BLaER1 (cell line): Measurements from ENCODE around the gene HMX1.

Experiments
- H3K27ac ChIP-seq: shearing (Covaris generic); formaldehyde crosslinking; 2 replicates; pipeline ENCODE4 v1.8.1; 2022
- H3K27me3 ChIP-seq: shearing (Covaris generic); formaldehyde crosslinking; 2 replicates; pipeline ENCODE4 v1.8.1; 2022
- H3K36me3 ChIP-seq: shearing (Covaris generic); formaldehyde crosslinking; 2 replicates; pipeline ENCODE4 v1.8.1; 2022
- H3K4me1 ChIP-seq: shearing (Covaris generic); formaldehyde crosslinking; 2 replicates; pipeline ENCODE4 v1.8.1; 2022
- H3K4me2 ChIP-seq: shearing (Covaris generic); formaldehyde crosslinking; 2 replicates; pipeline ENCODE4 v1.8.1; 2022
- H3K4me3 ChIP-seq: shearing (Covaris generic); formaldehyde crosslinking; 2 replicates; pipeline ENCODE4 v1.8.1; 2022
- H3K9ac ChIP-seq: shearing (Covaris generic); formaldehyde crosslinking; 2 replicates; pipeline ENCODE4 v1.8.1; 2022
- H3K9me3 ChIP-seq: shearing (Covaris generic); formaldehyde crosslinking; 2 replicates; pipeline ENCODE4 v1.8.1; 2022
- H4K20me1 ChIP-seq: shearing (Covaris generic); formaldehyde crosslinking; 2 replicates; pipeline ENCODE4 v1.8.1; 2022
- Cebpa-rat ChIP-seq: shearing (Covaris generic); IDR thresholded peaks from 2 replicates; pipeline ENCODE4 v1.8.1; 2022

HMX1 gene

GRCh38 chr4:8836664-8837171 is 34.9 kb downstream of the HMX1 start:
- no peak overlapping the region for H3K9ac ChIP-seq
- H3K27ac ChIP-seq, result no peak overlapping the region

GRCh38 chr4:8835521-8836365 is 35.9 kb downstream of the HMX1 start:
- Histone ChIP-seq H3K4me2 (peak overlapping the region; percentile 33), H3K4me1 (peaks cover 34% of the 10 kb centered on the region), H3K9ac (no peak overlapping the region), H4K20me1 (no peaks in the 10 kb centered on the region), H3K27ac (no peak overlapping the region), H3K9me3 (no peaks in the 10 kb centered on the region), H3K27me3 (no peaks in the 10 kb centered on the region), H3K36me3 (no peaks in the 10 kb centered on the region), H3K4me3 (no peak overlapping the region)
- TF ChIP-seq Cebpa-rat, result no peak

More at GRCh38 chr4:8836664-8837171, 34.9 kb downstream of the HMX1 start:
- H3K27me3 ChIP-seq, result no peaks in the 10 kb centered on the region
- H3K36me3 ChIP-seq, result no peaks in the 10 kb centered on the region
- TF ChIP-seq Cebpa-rat, result no peak
- no peak overlapping the region for H3K4me2 ChIP-seq
- no peaks in the 10 kb centered on the region for H4K20me1 ChIP-seq
- no peaks in the 10 kb centered on the region for H3K9me3 ChIP-seq
- H3K4me1 ChIP-seq, result peaks cover 24% of the 10 kb centered on the region
- no peak overlapping the region for H3K4me3 ChIP-seq

- H3K4me2 ChIP-seq, result peak overlapping the region; percentile 33
- no peak for TF ChIP-seq Cebpa-rat
- H4K20me1 ChIP-seq, result no peaks in the 10 kb centered on the region
Measured at GRCh38 chr4:8834681-8835220, 36.9 kb downstream of the HMX1 start.

GRCh38 chr4:8832113-8832915 is 39.3 kb downstream of the HMX1 start:
- H3K4me1 ChIP-seq, result peaks cover 47% of the 10 kb centered on the region
- H3K27me3 ChIP-seq, result no peaks in the 10 kb centered on the region
- H3K4me2 ChIP-seq, result no peak overlapping the region
- H3K9ac ChIP-seq, result no peak overlapping the region
- H3K36me3 ChIP-seq, result no peaks in the 10 kb centered on the region
- TF ChIP-seq Cebpa-rat, result no peak
- no peak overlapping the region for H3K27ac ChIP-seq
- H3K4me3 ChIP-seq, result no peak overlapping the region
- H4K20me1 ChIP-seq, result no peaks in the 10 kb centered on the region
- 0 out of 2 replicates have a peak, but pooled peaks cover 7% of the 10 kb centered on the region for H3K9me3 ChIP-seq

More at GRCh38 chr4:8834681-8835220, 36.9 kb downstream of the HMX1 start:
- Histone ChIP-seq H3K9ac (no peak overlapping the region), H3K4me1 (peaks cover 44% of the 10 kb centered on the region), H3K4me3 (no peak overlapping the region), H3K27ac (no peak overlapping the region), H3K36me3 (no peaks in the 10 kb centered on the region), H3K9me3 (no peaks in the 10 kb centered on the region), H3K27me3 (no peaks in the 10 kb centered on the region)

- H3K4me2 ChIP-seq, result peak overlapping the region; percentile 59
- H3K4me1 ChIP-seq, result peaks cover 47% of the 10 kb centered on the region
- no peak overlapping the region for H3K4me3 ChIP-seq
- H3K27me3 ChIP-seq, result no peaks in the 10 kb centered on the region
- 0 out of 2 replicates have a peak, but pooled peaks cover 7% of the 10 kb centered on the region for H3K9me3 ChIP-seq
- H3K36me3 ChIP-seq, result no peaks in the 10 kb centered on the region
- H3K27ac ChIP-seq, result no peak overlapping the region
- no peaks in the 10 kb centered on the region for H4K20me1 ChIP-seq
- no peak overlapping the region for H3K9ac ChIP-seq
- TF ChIP-seq Cebpa-rat, result no peak
Measured at GRCh38 chr4:8831221-8832112, 40.2 kb downstream of the HMX1 start.

GRCh38 chr4:8830611-8831200 is 40.9 kb downstream of the HMX1 start:
- Histone ChIP-seq H4K20me1 (no peaks in the 10 kb centered on the region), H3K4me3 (no peak overlapping the region)

GRCh38 chr4:8830056-8830455 is 41.6 kb downstream of the HMX1 start:
- TF ChIP-seq Cebpa-rat, result no peak
- Histone ChIP-seq H3K27ac (no peak overlapping the region), H3K36me3 (no peaks in the 10 kb centered on the region), H3K9ac (no peak overlapping the region), H3K27me3 (no peaks in the 10 kb centered on the region), H3K9me3 (0 out of 2 replicates have a peak, but pooled peaks cover 7% of the 10 kb centered on the region), H4K20me1 (no peaks in the 10 kb centered on the region), H3K4me3 (no peak overlapping the region), H3K4me1 (peaks cover 39% of the 10 kb centered on the region), H3K4me2 (peak overlapping the region; percentile 59)

More at GRCh38 chr4:8830611-8831200, 40.9 kb downstream of the HMX1 start:
- TF ChIP-seq Cebpa-rat, result no peak
- H3K9me3 ChIP-seq, result 0 out of 2 replicates have a peak, but pooled peaks cover 7% of the 10 kb centered on the region
- no peak overlapping the region for H3K9ac ChIP-seq
- no peaks in the 10 kb centered on the region for H3K27me3 ChIP-seq
- peaks cover 45% of the 10 kb centered on the region for H3K4me1 ChIP-seq
- peak overlapping the region; percentile 59 for H3K4me2 ChIP-seq
- H3K27ac ChIP-seq, result no peak overlapping the region
- H3K36me3 ChIP-seq, result no peaks in the 10 kb centered on the region

GRCh38 chr4:8829584-8829983 is 42.1 kb downstream of the HMX1 start:
- Histone ChIP-seq H3K9ac (no peak overlapping the region), H3K4me1 (peaks cover 34% of the 10 kb centered on the region), H3K4me2 (peak overlapping the region; percentile 59; the same call in 1 of the 2 replicates), H3K27me3 (no peaks in the 10 kb centered on the region), H3K9me3 (0 out of 2 replicates have a peak, but pooled peaks cover 7% of the 10 kb centered on the region), H3K36me3 (no peaks in the 10 kb centered on the region), H3K4me3 (no peak overlapping the region), H3K27ac (no peak overlapping the region), H4K20me1 (no peaks in the 10 kb centered on the region)
- TF ChIP-seq Cebpa-rat, result no peak
